ENCODE results near the gene FDX1. TPM values are rescaled to one million over a fixed set of nuclear protein-coding genes. Genes with fewer than 3 reads are reported as not detected.

Gene FDX1
- total and polyA plus RNA-seq, 8 donors, result 6.7 to 11.3 (median 8.3) TPM

GRCh38 chr11:110491577-110492320 lies 62.0 kb downstream of the FDX1 start:
- no peaks in the 10 kb centered on the region for H3K9me3 ChIP-seq
- FAIRE-seq (no peak), DNase-seq (no peak), ATAC-seq (no peak)
- H3K36me3 ChIP-seq, result no peaks in the 10 kb centered on the region
- no peaks in the 10 kb centered on the region for H3K27me3 ChIP-seq
- intact Hi-C loops (cut with DNase I), result no loop called here
- no peaks in the 10 kb centered on the region for H3K4me1 ChIP-seq
- WGBS, 2 donors, result 76 to 77% methylated on average over 7 of the region's 7 CpGs
- no peak for TF ChIP-seq CTCF (IDR thresholded peaks at IDR 0.05)
- H3K27ac ChIP-seq, result no peak overlapping the region
- H3K4me3 ChIP-seq, result no peak overlapping the region

DNA sequence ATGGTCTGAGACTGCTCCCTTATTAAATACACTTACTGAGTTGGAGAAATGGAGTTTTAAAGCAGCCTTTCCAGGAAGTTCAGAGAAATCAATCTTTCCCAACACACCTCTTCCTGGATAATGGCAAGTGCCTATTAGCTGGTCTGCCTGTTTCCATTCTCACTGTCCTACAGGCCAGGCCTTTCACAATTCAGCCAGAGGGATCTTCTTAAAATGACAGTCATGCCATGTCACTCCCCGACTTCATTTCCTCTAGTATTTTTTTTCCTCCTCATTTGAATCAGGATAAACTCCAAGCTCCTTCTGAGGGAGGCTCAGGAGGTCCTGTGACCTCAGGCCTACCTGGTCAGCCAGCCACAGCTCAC lies 62.6 kb downstream of the FDX1 start:
- Histone ChIP-seq H3K4me1 (peaks cover 0 to under 1% (median 0%) of the 10 kb centered on the region in 3 donors), H3K36me3 (no peaks in the 10 kb centered on the region), H3K27me3 (no peaks in the 10 kb centered on the region), H3K27ac (no peak overlapping the region), H3K9me3 (no peaks in the 10 kb centered on the region), H3K4me3 (no peak overlapping the region)
- intact Hi-C loops (cut with DNase I), result no loop called here
- TF ChIP-seq CTCF (IDR thresholded peaks at IDR 0.05), result no peak
- no peak for FAIRE-seq
- WGBS, 2 donors, result 58 to 76% methylated on average over 1 of the region's 1 CpG
- no peak for DNase-seq
- ATAC-seq, result no peak

DNA sequence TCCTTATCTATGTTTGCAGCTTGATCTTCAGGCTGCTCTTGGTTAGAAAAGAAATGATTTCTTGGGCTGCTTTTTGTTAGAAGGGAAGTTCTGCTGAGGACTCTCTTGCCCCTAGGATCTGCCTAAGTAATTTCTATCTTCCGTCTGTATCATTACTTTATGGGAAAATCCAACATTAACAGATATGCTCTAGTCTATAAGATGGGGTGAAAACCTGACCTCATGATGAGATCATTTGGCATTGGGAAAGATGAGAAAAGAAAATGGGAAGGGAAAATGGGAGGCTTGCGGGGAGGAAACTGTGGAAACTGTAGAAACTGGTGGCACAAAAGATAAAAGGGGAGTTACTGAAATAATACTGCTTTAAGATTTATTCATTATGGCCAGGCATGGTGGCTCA lies 63.6 kb downstream of the FDX1 start:
- ATAC-seq (no peak), FAIRE-seq (no peak), DNase-seq (no peak)
- no peak for TF ChIP-seq CTCF (IDR thresholded peaks at IDR 0.05)
- 94 to 99% methylated on average over 2 of the region's 2 CpGs for WGBS, 2 donors
- H3K36me3 ChIP-seq, result no peaks in the 10 kb centered on the region
- intact Hi-C loops (cut with DNase I), result no loop called here
- H3K27me3 ChIP-seq, result no peaks in the 10 kb centered on the region
- no peak overlapping the region for H3K4me3 ChIP-seq
- H3K4me1 ChIP-seq, result peaks cover 0 to 7% (median 0%) of the 10 kb centered on the region in 3 donors
- no peak overlapping the region for H3K27ac ChIP-seq
- no peaks in the 10 kb centered on the region for H3K9me3 ChIP-seq

- Histone ChIP-seq H3K36me3 (no peaks in the 10 kb centered on the region), H3K27me3 (no peaks in the 10 kb centered on the region), H3K27ac (no peak overlapping the region), H3K4me1 (peaks cover 0 to 7% (median 0%) of the 10 kb centered on the region in 3 donors), H3K9me3 (no peaks in the 10 kb centered on the region), H3K4me3 (no peak overlapping the region)
- no peak for FAIRE-seq
- WGBS, 2 donors, result 24 to 32% methylated on average over 2 of the region's 2 CpGs
- ATAC-seq, result peak in 3 of 4 donors; percentile 26 to 77 (median 72)
- intact Hi-C loops (cut with DNase I), result no loop called here
- DNase-seq, result no peak
- TF ChIP-seq CTCF (IDR thresholded peaks at IDR 0.05), result no peak
These were observed 67.7 kb downstream of the FDX1 start for GRCh38 chr11:110497231-110497978.

DNA sequence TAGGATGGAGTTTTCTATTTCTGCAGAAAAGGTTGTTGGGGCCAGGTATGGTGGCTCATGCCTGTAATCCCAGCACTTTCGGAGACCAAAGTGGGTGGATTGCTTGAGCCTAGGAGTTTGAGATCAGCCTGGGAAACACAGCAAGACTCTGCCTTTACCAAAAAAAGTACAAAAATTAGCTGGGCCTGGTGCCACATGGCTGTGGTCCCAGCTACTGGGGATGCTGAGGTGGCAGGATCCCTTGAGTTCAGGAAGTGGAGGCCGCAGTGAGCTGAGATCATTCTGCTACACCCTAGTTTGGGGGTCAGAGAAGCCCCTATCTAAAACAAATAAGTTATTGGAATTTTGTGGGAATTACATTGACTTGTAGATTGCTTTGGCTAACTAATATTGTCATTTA lies 71.7 kb downstream of the FDX1 start:
- Histone ChIP-seq H3K27ac (no peak overlapping the region), H3K4me3 (no peak overlapping the region), H3K27me3 (no peaks in the 10 kb centered on the region), H3K36me3 (no peaks in the 10 kb centered on the region), H3K4me1 (peaks cover 0 to 7% (median 0%) of the 10 kb centered on the region in 3 donors), H3K9me3 (no peaks in the 10 kb centered on the region)
- ATAC-seq (no peak), DNase-seq (no peak), FAIRE-seq (no peak)
- 90% methylated on average over 2 of the region's 2 CpGs for WGBS, 2 donors
- intact Hi-C loops (cut with DNase I), result no loop called here
- no peak for TF ChIP-seq CTCF (IDR thresholded peaks at IDR 0.05)
